ENCODE measurements around the gene ITGA6.
A peak's percentile ranks its signal among the peaks of the same experiment; 100 is the strongest.
"Not testable (repeated sequence)": the region's sequence is repeated elsewhere in the genome, so short reads cannot be mapped to it uniquely, and the experiment has no call there.

ITGA6 gene

GRCh38 chr2:172513935-172514586 is 86.7 kb downstream of the ITGA6 start:
- no peak for DNase-seq

GRCh38 chr2:172516299-172516698 is 88.9 kb downstream of the ITGA6 start:
- DNase-seq, result no peak

GRCh38 chr2:172518995-172519394 is 91.6 kb downstream of the ITGA6 start:
- DNase-seq, result no peak

GRCh38 chr2:172525601-172526000 is 98.2 kb downstream of the ITGA6 start:
- DNase-seq, result no peak

- no peak for DNase-seq
Measured at GRCh38 chr2:172531309-172531708, 103.9 kb downstream of the ITGA6 start.

GRCh38 chr2:172532461-172532860 is 105.1 kb downstream of the ITGA6 start:
- not testable (repeated sequence) for DNase-seq

- no peak for DNase-seq
Measured at GRCh38 chr2:172533687-172534086, 106.3 kb downstream of the ITGA6 start.

GRCh38 chr2:172535119-172535518 is 107.7 kb downstream of the ITGA6 start:
- no peak for DNase-seq

GRCh38 chr2:172537851-172538250 is 110.5 kb downstream of the ITGA6 start:
- not testable (repeated sequence) for DNase-seq

GRCh38 chr2:172539767-172540166 is 112.4 kb downstream of the ITGA6 start:
- no peak for DNase-seq

- DNase-seq, result no peak
Measured at GRCh38 chr2:172540421-172540820, 113.0 kb downstream of the ITGA6 start.

- DNase-seq, result no peak
Measured at GRCh38 chr2:172545408-172546075, 118.2 kb downstream of the ITGA6 start.

- DNase-seq, result no peak
Measured at GRCh38 chr2:172549131-172549530, 121.7 kb downstream of the ITGA6 start.

- DNase-seq, result not testable (repeated sequence)
Measured at GRCh38 chr2:172549802-172550201, 122.4 kb downstream of the ITGA6 start.

GRCh38 chr2:172550419-172550818 is 123.0 kb downstream of the ITGA6 start:
- DNase-seq, result no peak

GRCh38 chr2:172551271-172551670 is 123.9 kb downstream of the ITGA6 start:
- no peak for DNase-seq

GRCh38 chr2:172552547-172553291 is 125.3 kb downstream of the ITGA6 start:
- DNase-seq, result no peak

- DNase-seq, result peak; percentile 16
Measured at GRCh38 chr2:172554352-172555271, 127.2 kb downstream of the ITGA6 start.

- DNase-seq, result no peak
Measured at GRCh38 chr2:172555272-172555521, 127.8 kb downstream of the ITGA6 start.

Data from right kidney (tissue), 1 donor.